Measurements from ENCODE around the gene GRWD1. TPM values are rescaled to one million over a fixed set of nuclear protein-coding genes. Genes with fewer than 3 reads are reported as not detected.

The GRWD1 gene
- total and polyA plus RNA-seq, 10 of the 15 experiments (the other 5 are each of a cell fraction or from before 2014, with no cell fraction given) = 1.4 to 103 (median 30.7) TPM

DNA sequence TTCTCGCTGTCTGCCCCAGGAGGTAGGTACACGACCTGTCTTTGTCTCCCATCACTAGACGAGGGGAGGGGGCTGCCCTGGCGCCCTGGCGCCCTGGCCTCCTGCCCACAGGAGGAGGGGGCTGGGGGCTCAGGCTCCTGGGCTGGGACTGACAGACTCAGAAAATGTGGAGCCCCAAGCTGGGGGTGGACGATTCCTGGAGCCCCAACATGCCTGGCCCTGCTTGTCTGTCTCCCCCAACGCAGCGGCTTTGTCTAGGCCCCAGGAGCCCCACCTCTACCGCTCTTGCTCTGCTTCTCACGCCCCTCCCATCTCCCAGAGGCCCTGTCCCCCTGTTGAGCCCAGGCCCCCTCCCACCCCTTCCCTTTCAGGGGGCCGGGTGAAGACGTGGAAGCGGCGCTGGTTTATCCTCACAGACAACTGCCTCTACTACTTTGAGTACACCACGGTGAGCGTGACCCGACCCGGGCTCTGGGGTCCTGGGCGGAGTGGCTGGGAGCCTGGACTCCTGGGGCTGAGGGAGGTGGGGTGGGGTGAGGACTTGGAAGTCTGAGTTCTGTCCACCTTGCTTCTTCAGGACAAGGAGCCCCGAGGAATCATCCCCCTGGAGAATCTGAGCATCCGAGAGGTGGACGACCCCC lies 32.0 kb downstream of the GRWD1 start:
- Histone ChIP-seq H3K9me3 (replicated peaks; ENCODE audit: control insufficient read depth, insufficient read depth, low read length) (no peaks in the 10 kb centered on the region), H3K27me3 (replicated peaks in 1 of 2; ENCODE audit: control insufficient read depth in 2 of 2, insufficient read depth in 2 of 2, low read length in 1 of 2) (no peaks in the 10 kb centered on the region), H3K79me2 (ENCODE audit: control insufficient read depth, insufficient read depth, low read length) (no peaks in the 10 kb centered on the region), H3K36me3 (ENCODE audit: control insufficient read depth in 2 of 2, insufficient read depth in 2 of 2, low read length in 1 of 2) (peaks cover 3 to 11% of the 10 kb centered on the region in 2 experiments; a peak in 3 of 4 replicates), H3K4me1 (ENCODE audit: control insufficient read depth, insufficient read depth, low read length) (no peaks in the 10 kb centered on the region), H3K9ac (ENCODE audit: control insufficient read depth, insufficient read depth, low read length) (no peak overlapping the region), H3K27ac (ENCODE audit: control insufficient read depth, insufficient read depth) (no peak overlapping the region), H3K4me3 (no peak overlapping the region), H2AFZ (ENCODE audit: control insufficient read depth, low read depth, low read length) (no peak overlapping the region), H4K20me1 (ENCODE audit: control insufficient read depth, insufficient read depth) (no peaks in the 10 kb centered on the region), H3K4me2 (ENCODE audit: control insufficient read depth, insufficient read depth) (no peak overlapping the region)
- FAIRE-seq (no peak), DNase-seq (ENCODE audit: low read depth, low spot score) (no peak), ATAC-seq (no peak)
- SMC1A ChIA-PET (ENCODE audit: uncharacterized antibody, unreplicated experiment) = no interaction called here
- RAD21 ChIA-PET (ENCODE audit: unreplicated experiment) = no interaction called here
- intact Hi-C loops (cut with micrococcal nuclease; ENCODE audit: unreplicated experiment) (no loop called here), in situ Hi-C loops (cut with MboI) (no loop called here)
- 82% methylated on average over 18 of the region's 22 CpGs for WGBS (ENCODE audit: insufficient coverage, insufficient replicate concordance, low lambda C conversion rate, missing lambda C conversion rate)
- POLR2A ChIA-PET = no interaction called here
- BruUV-seq (replicated peaks) = no TSS peak
- CTCF ChIA-PET = interaction anchor here (1.9 kb wide), 1 partner anchor 12 kb away, joined by 6 read pairs; no protein-coding TSS in a partner anchor
- TF ChIP-seq ZNF217 (IDR thresholded peaks at IDR 0.05) (no peak), NFYB (IDR thresholded peaks at IDR 0.05; ENCODE audit: insufficient read depth, low read depth, low read length) (no peak)

DNA sequence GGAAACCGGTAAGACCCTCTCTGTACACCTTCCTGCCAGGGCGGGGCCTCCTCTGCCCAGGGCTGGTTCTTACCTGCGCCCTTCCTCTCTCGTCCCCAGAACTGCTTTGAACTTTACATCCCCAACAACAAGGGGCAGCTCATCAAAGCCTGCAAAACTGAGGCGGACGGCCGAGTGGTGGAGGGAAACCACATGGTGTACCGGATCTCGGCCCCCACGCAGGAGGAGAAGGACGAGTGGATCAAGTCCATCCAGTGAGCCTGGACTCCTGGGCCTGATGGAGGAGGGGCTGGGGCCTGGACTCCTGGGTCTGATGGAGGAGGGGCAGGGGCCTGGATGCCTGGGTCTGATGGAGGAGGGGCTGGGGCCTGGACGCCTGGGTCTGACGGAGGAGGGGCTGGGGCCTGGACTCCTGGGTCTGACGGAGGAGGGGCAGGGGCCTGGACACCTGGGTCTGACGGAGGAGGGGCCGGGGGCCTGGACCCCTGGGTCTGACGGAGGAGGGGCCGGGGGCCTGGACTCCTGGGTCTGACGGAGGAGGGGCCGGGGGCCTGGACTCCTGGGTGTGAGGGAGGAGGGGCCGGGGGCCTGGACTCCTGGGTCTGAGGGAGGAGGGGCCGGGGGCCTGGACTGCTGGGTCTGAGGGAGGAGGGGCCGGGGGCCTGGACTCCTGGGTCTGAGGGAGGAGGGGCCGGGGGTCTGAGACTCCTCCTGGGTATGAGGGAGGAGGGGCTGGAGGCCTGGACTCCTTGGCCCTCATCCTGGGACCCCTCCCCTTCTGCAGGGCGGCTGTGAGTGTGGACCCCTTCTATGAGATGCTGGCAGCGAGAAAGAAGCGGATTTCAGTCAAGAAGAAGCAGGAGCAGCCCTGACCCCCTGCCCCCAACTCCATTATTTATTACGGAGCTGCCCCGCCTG lies 32.8 kb downstream of the GRWD1 start:
- TF ChIP-seq ZNF24 (IDR thresholded peaks at IDR 0.05) = no peak
- ATAC-seq (no peak), FAIRE-seq (no peak), DNase-seq (ENCODE audit: low read depth, low spot score) (no peak)
- Histone ChIP-seq H3K4me2 (ENCODE audit: control insufficient read depth, insufficient read depth) (no peak overlapping the region), H3K9ac (ENCODE audit: control insufficient read depth, insufficient read depth, low read length) (no peak overlapping the region), H3K4me1 (ENCODE audit: control insufficient read depth, insufficient read depth, low read length) (no peaks in the 10 kb centered on the region), H3K27me3 (replicated peaks in 1 of 2; ENCODE audit: control insufficient read depth in 2 of 2, insufficient read depth in 2 of 2, low read length in 1 of 2) (no peaks in the 10 kb centered on the region), H3K9me3 (replicated peaks; ENCODE audit: control insufficient read depth, insufficient read depth, low read length) (no peaks in the 10 kb centered on the region), H2AFZ (ENCODE audit: control insufficient read depth, low read depth, low read length) (no peak overlapping the region), H3K27ac (ENCODE audit: control insufficient read depth, insufficient read depth) (no peak overlapping the region), H3K36me3 (ENCODE audit: control insufficient read depth in 2 of 2, insufficient read depth in 2 of 2, low read length in 1 of 2) (peaks cover 3 to 4% of the 10 kb centered on the region in 2 experiments; a peak in 3 of 4 replicates), H4K20me1 (ENCODE audit: control insufficient read depth, insufficient read depth) (no peaks in the 10 kb centered on the region), H3K79me2 (ENCODE audit: control insufficient read depth, insufficient read depth, low read length) (no peaks in the 10 kb centered on the region), H3K4me3 (no peak overlapping the region)
- BruUV-seq (replicated peaks) = no TSS peak
- RAD21 ChIA-PET (ENCODE audit: unreplicated experiment) = no interaction called here
- 90% methylated on average over 17 of the region's 29 CpGs for WGBS (ENCODE audit: insufficient coverage, insufficient replicate concordance, low lambda C conversion rate, missing lambda C conversion rate)
- intact Hi-C loops (cut with micrococcal nuclease; ENCODE audit: unreplicated experiment) = no loop called here
- POLR2A ChIA-PET = no interaction called here
- in situ Hi-C loops (cut with MboI) = no loop called here
- SMC1A ChIA-PET (ENCODE audit: uncharacterized antibody, unreplicated experiment) = no interaction called here
- CTCF ChIA-PET = interaction anchor here (1.9 kb wide), 1 partner anchor 11 kb away, joined by 6 read pairs; no protein-coding TSS in a partner anchor

All from GM12878 (cell line).